ENCODE results near the gene SCYGR1.
A peak's percentile ranks its signal among the peaks of the same experiment; 100 is the strongest.

GRCh38 chr2:227406177-227407031 is 18.7 kb upstream of the SCYGR1 start:
- TF ChIP-seq, protein P1, sequence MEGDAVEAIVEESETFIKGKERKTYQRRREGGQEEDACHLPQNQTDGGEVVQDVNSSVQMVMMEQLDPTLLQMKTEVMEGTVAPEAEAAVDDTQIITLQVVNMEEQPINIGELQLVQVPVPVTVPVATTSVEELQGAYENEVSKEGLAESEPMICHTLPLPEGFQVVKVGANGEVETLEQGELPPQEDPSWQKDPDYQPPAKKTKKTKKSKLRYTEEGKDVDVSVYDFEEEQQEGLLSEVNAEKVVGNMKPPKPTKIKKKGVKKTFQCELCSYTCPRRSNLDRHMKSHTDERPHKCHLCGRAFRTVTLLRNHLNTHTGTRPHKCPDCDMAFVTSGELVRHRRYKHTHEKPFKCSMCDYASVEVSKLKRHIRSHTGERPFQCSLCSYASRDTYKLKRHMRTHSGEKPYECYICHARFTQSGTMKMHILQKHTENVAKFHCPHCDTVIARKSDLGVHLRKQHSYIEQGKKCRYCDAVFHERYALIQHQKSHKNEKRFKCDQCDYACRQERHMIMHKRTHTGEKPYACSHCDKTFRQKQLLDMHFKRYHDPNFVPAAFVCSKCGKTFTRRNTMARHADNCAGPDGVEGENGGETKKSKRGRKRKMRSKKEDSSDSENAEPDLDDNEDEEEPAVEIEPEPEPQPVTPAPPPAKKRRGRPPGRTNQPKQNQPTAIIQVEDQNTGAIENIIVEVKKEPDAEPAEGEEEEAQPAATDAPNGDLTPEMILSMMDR (conservative IDR thresholded peaks at IDR 0.05 in 1 of 2, IDR thresholded peaks at IDR 0.05 in 1 of 2; ENCODE audit: extremely low read depth in 1 of 2, insufficient read depth in 1 of 2, low read depth in 1 of 2, low read length in 2 of 2): peak; percentile 82 to 83
- TF ChIP-seq EZH2 (IDR thresholded peaks at IDR 0.05; ENCODE audit: borderline replicate concordance, low read length): no peak

Data from mammary epithelial cell (primary cell).